ENCODE data around the gene GLYR1. TPM values are rescaled to one million over a fixed set of nuclear protein-coding genes. Genes with fewer than 3 reads are reported as not detected.

GLYR1 gene
- total RNA-seq, 1 experiment from 2014 or later, result 117 TPM

GRCh38 chr16:4864728-4865127, 17.6 kb upstream of the GLYR1 start:
- DNase-seq, result no peak
- Histone ChIP-seq H3K36me3 (ENCODE audit: control insufficient read depth, insufficient read depth, low read length) (no peaks in the 10 kb centered on the region), H3K4me3 (ENCODE audit: low read depth, low read length) (no peak overlapping the region), H3K27me3 (replicated peaks; ENCODE audit: control insufficient read depth, insufficient read depth, low read length) (no peaks in the 10 kb centered on the region), H3K4me1 (peaks cover 7% of the 10 kb centered on the region), H3K9me3 (no peaks in the 10 kb centered on the region)
- Mint-ChIP-seq H3K27ac (ENCODE audit: unreplicated experiment) (no peak overlapping the region), H3K4me3 (ENCODE audit: unreplicated experiment) (no peak overlapping the region), H3K4me1 (ENCODE audit: low read depth, unreplicated experiment) (peaks cover 14% of the 10 kb centered on the region), H3K36me3 (ENCODE audit: insufficient read depth, unreplicated experiment) (peaks cover 46% of the 10 kb centered on the region), H3K9me3 (ENCODE audit: unreplicated experiment) (no peaks in the 10 kb centered on the region), H3K27me3 (ENCODE audit: insufficient read depth, unreplicated experiment) (no peaks in the 10 kb centered on the region)
- intact Hi-C loops (cut with micrococcal nuclease; ENCODE audit: unreplicated experiment), result no loop called here
- TF ChIP-seq CTCF (IDR thresholded peaks at IDR 0.05; ENCODE audit: insufficient read depth in 1 of 2, low read depth in 1 of 2, low read length in 1 of 2, severe bottlenecking in 1 of 2, unreplicated experiment in 1 of 2), result no peak
- BruUV-seq (replicated peaks), result no TSS peak
- CTCF ChIA-PET, result no interaction called here
- POLR2A ChIA-PET, result no interaction called here

- BruUV-seq (replicated peaks), result no TSS peak
- POLR2A ChIA-PET, result no interaction called here
- H3K27ac Mint-ChIP-seq (ENCODE audit: unreplicated experiment), result no peak overlapping the region
- H3K4me3 ChIP-seq (ENCODE audit: low read depth, low read length), result no peak overlapping the region
- H3K9me3 Mint-ChIP-seq (ENCODE audit: unreplicated experiment), result no peaks in the 10 kb centered on the region
- intact Hi-C loops (cut with micrococcal nuclease; ENCODE audit: unreplicated experiment), result no loop called here
- peaks cover 50% of the 10 kb centered on the region for H3K36me3 Mint-ChIP-seq (ENCODE audit: insufficient read depth, unreplicated experiment)
- 0 out of 2 replicates have a peak, but pooled peaks cover 2% of the 10 kb centered on the region for H3K4me1 ChIP-seq
- H3K9me3 ChIP-seq, result no peaks in the 10 kb centered on the region
- TF ChIP-seq CTCF (IDR thresholded peaks at IDR 0.05; ENCODE audit: insufficient read depth in 1 of 2, low read depth in 1 of 2, low read length in 1 of 2, severe bottlenecking in 1 of 2, unreplicated experiment in 1 of 2), result no peak
- H3K27me3 Mint-ChIP-seq (ENCODE audit: insufficient read depth, unreplicated experiment), result no peaks in the 10 kb centered on the region
- peaks cover 1% of the 10 kb centered on the region; the same call in 1 of the 2 replicates for H3K36me3 ChIP-seq (ENCODE audit: control insufficient read depth, insufficient read depth, low read length)
- H3K27me3 ChIP-seq (replicated peaks; ENCODE audit: control insufficient read depth, insufficient read depth, low read length), result no peaks in the 10 kb centered on the region
- no peak overlapping the region for H3K4me3 Mint-ChIP-seq (ENCODE audit: unreplicated experiment)
- CTCF ChIA-PET, result no interaction called here
- peaks cover 10% of the 10 kb centered on the region for H3K4me1 Mint-ChIP-seq (ENCODE audit: low read depth, unreplicated experiment)
- DNase-seq, result no peak
Observed at GRCh38 chr16:4862639-4863038, 15.6 kb upstream of the GLYR1 start.

- ChIA-PET POLR2A (no interaction called here), CTCF (interaction anchor here (2.1 kb wide), 1 partner anchor 75 kb away, joined by 4 read pairs; no protein-coding TSS in a partner anchor)
- no peak overlapping the region for H3K27ac Mint-ChIP-seq (ENCODE audit: unreplicated experiment)
Observed at GRCh38 chr16:4860727-4861342, 13.7 kb upstream of the GLYR1 start.

More at GRCh38 chr16:4860727-4861342, 13.7 kb upstream of the GLYR1 start:
- H3K27me3 Mint-ChIP-seq (ENCODE audit: insufficient read depth, unreplicated experiment), result no peaks in the 10 kb centered on the region
- Histone ChIP-seq H3K36me3 (ENCODE audit: control insufficient read depth, insufficient read depth, low read length) (peaks cover 1% of the 10 kb centered on the region; the same call in 1 of the 2 replicates), H3K27me3 (replicated peaks; ENCODE audit: control insufficient read depth, insufficient read depth, low read length) (no peaks in the 10 kb centered on the region), H3K4me3 (ENCODE audit: low read depth, low read length) (no peak overlapping the region), H3K9me3 (no peaks in the 10 kb centered on the region), H3K4me1 (no peaks in the 10 kb centered on the region)
- DNase-seq, result no peak
- H3K36me3 Mint-ChIP-seq (ENCODE audit: insufficient read depth, unreplicated experiment), result peaks cover 57% of the 10 kb centered on the region
- H3K4me3 Mint-ChIP-seq (ENCODE audit: unreplicated experiment), result no peak overlapping the region
- H3K9me3 Mint-ChIP-seq (ENCODE audit: unreplicated experiment), result no peaks in the 10 kb centered on the region
- no peaks in the 10 kb centered on the region for H3K4me1 Mint-ChIP-seq (ENCODE audit: low read depth, unreplicated experiment)
- BruUV-seq (replicated peaks), result no TSS peak
- intact Hi-C loops (cut with micrococcal nuclease; ENCODE audit: unreplicated experiment), result no loop called here
- TF ChIP-seq CTCF (IDR thresholded peaks at IDR 0.05; ENCODE audit: insufficient read depth in 1 of 2, low read depth in 1 of 2, low read length in 1 of 2, severe bottlenecking in 1 of 2, unreplicated experiment in 1 of 2), result no peak

Measured in Caco-2 (cell line).